Measurements from ENCODE around the gene BUD31.

Gene BUD31

DNA sequence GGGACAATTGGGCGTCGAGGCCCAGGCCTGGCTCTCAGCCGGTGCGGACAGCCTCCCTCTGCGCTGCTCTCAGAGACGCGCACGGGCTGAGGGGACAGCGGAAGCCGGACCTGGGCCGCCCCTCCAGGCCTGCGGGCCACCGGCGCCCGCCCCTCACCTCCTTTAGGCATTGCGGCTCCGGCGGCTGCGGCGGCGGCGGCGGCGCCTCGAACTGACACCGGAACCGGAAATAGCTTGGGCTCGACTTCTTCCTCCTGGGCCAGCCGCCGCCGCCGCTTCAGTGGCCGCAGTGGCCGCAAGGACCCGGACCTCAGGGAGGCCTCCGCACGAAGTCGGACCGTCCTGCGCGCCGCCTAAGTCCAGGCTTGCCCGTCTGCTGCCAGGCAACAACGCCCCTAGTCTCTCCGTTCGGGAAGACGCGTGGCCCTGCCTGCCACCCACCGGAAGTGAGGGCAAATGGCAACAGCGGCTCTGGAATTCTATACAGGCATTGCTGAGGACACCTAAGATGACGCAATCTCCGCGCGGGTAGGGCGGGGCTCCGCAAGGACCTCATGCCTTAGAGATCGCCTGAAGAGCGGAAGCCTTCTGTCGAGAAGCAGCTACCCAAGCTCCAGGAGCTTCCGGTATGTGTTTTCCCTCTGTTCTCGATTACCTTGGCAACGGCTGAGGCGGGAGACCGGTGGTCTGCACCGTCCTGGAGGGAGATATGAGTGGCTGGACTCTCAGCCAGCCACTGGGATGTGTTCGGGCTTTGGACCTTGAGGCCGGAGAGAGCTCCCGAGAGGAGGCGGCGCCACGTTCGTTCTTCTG, at the start of gene BUD31, which contains the start of gene PDAP1:
BUD31 (plus strand) TSS at position 591 of the 813 bp plus-strand sequence. CDS start 2,124 bp downstream, outside the sequence.
PDAP1 (minus strand) TSS at position 219 of the 813 bp plus-strand sequence; CDS start at position 170, 49 bp downstream.
- TF ChIP-seq GATA3 (IDR thresholded peaks at IDR 0.05; ENCODE audit: low read depth, low read length) = no peak

DNA sequence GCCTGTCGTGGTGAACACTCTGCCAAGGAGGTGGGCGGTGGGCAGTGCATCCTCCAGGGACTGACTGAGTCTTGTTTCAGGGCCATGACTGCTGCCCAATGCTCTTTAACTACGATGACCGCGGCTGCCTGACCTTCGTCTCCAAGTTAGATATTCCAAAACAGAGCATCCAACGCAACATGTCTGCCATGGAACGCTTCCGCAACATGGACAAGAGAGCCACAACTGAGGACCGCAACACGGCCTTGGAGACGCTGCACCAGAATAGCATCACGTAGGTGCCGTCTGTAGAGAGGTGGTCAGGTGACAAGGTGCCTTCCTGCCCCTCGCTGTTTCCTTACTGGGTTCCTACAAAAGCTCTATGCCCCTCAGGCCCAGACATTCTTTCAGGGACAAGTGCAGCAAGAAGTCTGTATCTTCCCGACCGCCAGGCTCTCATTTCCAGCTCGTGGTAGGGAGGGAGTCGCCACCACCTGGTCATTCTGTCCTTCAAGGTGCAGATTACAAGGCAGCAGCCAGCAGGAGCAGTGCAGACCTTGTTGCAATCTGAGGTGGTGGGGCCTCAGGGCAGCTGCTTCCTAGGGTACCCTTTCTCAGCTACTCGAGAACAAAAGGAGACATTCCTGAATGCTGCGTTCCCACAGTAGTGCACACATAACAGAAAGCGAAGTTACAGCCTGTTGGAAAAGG, 49.2 kb upstream of the BUD31 start:
- TF ChIP-seq GATA2 (IDR thresholded peaks at IDR 0.05; ENCODE audit: low read depth, low read length) = no peak
- TF ChIP-seq GATA3 (IDR thresholded peaks at IDR 0.05; ENCODE audit: low read depth, low read length) = no peak

DNA sequence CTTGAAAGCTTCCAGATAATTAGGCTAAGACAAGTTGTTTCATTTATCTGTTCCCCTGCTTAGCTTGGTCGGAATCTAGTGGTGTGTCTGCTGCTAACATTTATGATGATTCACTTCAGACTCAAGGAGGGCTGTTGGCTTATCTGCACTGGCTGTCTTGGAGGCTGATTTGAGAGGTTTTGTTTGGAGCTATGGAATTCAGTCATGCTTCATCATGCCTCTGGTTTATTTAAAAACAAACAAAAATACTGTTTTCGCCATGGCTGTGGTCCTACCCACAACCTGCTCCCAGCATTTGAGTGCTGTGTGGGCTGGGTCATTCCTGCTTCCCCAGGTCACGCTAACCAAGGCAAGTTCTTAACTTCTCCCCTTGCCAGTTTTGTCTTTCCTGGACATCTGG, 46.0 kb upstream of the BUD31 start:
- no peak for TF ChIP-seq GATA3 (IDR thresholded peaks at IDR 0.05; ENCODE audit: low read depth, low read length)
- TF ChIP-seq GATA2 (IDR thresholded peaks at IDR 0.05; ENCODE audit: low read depth, low read length) = no peak

DNA sequence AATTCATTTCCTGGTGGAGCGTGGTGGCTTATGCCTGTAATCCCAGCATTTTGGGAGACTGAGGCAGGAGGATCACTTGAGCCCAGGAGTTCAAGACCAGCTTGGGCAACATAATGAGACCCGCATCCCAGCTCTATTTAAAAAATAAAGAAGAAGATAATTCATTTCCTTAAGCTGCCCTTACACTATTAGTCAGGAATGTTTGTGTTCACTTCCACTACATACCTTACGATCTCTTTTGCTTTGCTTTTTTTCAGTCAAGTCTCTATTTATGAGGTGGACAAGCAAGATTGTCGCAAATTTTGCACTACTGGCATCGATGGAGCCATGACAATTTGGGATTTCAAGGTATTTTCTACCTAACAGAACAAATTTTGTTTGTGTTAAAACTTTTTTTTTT, 45.5 kb upstream of the BUD31 start:
- TF ChIP-seq GATA2 (IDR thresholded peaks at IDR 0.05; ENCODE audit: low read depth, low read length) (no peak), GATA3 (IDR thresholded peaks at IDR 0.05; ENCODE audit: low read depth, low read length) (no peak)

DNA sequence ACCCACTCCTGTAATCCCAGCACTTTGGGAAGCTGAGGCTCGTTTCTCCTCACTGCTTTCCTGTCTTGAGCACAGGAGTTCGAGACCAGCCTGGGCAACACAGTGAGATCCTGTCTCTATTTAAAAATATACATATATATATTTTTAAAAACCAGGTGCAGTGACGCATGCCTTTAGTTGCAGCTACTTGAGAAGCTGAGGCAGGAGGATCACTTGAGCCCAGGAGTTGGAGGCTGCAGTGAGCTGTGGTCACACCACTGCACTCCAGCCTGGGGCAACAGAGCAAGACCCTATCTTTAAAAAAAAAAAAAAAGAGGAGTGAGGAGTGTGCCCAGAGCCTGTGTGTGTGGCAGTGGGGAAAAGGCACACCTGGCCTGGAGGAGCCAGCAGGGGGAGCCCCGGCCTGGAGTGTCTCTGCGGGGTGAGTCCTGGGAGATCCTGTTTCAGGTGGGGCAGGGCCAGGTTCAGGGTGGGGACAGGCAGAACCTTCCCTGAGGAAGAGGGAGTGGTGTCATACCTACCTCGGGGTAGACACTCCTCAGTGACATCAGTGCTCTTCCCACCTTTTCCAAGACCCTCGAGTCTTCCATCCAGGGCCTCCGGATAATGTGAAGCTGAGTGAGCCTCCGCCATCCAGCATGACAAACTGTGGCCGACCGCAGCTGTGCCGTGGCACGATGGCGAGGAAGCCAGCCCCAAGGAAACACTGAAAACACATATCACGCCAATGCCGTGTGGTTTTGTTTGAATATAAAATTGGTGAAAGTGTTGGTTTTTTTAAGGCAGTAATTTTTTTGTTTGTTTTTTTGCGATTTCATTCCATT, 43.2 kb upstream of the BUD31 start:
- TF ChIP-seq GATA3 (IDR thresholded peaks at IDR 0.05; ENCODE audit: low read depth, low read length) = no peak
- no peak for TF ChIP-seq GATA2 (IDR thresholded peaks at IDR 0.05; ENCODE audit: low read depth, low read length)

DNA sequence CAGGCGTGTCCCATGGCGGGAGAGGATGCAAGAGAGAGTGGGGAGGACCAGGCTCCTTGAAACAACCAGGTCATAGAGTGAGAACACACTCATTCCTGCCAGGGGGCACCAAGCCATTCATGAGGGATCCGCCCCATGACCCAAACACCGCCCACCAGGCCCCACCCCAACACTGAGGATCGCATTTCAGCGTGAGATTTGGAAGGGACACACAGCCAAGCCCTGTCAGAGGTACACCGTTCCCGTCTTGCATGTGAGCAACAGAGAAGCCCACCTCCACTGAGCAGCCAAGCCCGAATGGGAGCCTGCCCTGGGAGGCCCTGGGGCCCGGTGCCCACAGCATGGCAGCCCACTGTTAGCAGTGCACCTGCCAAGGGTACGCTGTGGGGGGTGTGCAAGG, 42.1 kb upstream of the BUD31 start:
- no peak for TF ChIP-seq GATA3 (IDR thresholded peaks at IDR 0.05; ENCODE audit: low read depth, low read length)
- no peak for TF ChIP-seq GATA2 (IDR thresholded peaks at IDR 0.05; ENCODE audit: low read depth, low read length)

DNA sequence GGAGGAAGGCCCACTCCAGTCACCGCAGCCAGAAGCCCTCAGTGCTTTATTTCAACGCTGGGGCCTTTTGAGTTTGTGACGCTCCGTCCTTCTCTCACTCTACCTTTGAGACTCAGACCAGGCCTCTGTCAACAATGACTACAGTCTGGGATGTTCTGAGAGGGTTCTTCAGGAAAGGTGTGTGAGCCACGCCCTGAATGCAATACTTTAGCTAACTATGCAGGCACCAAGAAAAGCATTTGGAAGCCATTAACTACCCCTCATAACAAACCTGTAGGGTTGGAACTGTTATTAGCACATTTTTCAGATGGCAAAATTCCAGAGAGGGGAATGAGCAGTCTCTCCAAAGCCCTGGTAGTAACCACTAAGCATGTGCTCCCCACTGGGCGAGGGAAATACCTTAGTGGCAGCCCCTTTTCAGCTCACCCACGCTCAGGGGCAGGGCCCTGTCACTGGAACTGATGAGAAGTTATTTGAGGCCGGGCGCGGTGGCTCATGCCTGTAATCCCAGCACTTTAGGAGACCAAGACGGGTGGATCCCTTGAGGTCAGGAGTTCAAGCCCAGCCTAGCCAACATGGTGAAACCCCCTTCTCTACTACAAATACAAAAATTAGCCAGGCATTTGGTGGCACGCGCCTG, 39.9 kb upstream of the BUD31 start:
- TF ChIP-seq GATA2 (IDR thresholded peaks at IDR 0.05; ENCODE audit: low read depth, low read length) (no peak), GATA3 (IDR thresholded peaks at IDR 0.05; ENCODE audit: low read depth, low read length) (no peak)

DNA sequence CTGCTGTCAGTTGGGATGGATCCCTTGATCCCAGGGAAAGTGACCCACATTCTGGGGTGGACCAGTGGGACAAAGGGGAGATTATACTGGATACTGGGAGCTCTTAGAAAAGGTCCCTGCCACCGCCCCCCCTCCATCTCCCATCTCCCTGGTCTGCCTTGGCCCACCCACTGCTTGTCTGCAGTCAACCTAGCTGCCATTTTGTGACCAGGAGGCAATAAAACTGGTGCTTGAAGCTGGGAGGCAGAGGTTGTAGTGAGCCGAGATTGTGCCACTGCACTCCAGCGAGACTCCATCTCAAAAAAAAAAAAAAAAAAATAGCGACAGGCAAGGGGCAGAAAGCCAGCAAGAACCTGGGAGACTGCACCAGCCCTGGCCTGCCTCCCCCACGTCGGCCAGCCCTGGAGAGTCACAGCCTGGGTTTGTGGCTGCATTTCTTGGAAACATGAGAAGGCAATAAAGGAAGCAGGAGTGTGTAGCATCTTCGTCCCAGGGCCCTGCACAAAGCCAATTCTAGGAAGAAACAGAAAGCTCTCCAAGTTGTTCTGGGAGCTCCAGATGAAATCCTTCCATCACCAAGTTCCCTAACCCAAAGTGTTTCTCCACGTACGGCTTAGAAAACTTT, 38.9 kb upstream of the BUD31 start:
- TF ChIP-seq GATA3 (IDR thresholded peaks at IDR 0.05; ENCODE audit: low read depth, low read length) (no peak), GATA2 (IDR thresholded peaks at IDR 0.05; ENCODE audit: low read depth, low read length) (no peak)

DNA sequence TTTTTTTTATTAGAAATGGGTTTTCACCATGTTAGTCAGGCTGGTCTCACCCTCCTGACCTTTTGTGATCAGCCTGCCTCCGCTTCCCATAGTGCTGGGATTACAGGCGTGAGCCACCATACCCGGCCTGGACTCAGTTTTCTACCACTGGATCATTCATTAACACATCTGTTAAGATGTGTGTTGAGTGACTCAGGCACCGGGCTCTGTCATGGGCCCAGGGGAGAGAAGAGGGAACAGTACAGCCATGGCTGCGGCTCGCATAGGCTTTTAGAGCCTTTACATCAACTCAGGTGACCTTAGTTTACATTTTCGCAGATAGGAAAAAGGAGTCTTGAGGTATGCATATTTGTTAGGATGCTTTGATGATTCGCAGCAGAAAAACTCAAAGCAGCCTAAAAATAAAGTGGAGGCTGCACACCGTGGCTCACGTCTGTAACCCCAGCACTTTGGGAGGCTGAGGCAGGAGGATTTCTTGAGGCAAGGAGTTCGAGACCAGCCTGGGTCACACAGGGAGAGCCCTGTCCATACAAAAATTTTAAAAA, 37.3 kb upstream of the BUD31 start:
- no peak for TF ChIP-seq GATA3 (IDR thresholded peaks at IDR 0.05; ENCODE audit: low read depth, low read length)
- no peak for TF ChIP-seq GATA2 (IDR thresholded peaks at IDR 0.05; ENCODE audit: low read depth, low read length)

DNA sequence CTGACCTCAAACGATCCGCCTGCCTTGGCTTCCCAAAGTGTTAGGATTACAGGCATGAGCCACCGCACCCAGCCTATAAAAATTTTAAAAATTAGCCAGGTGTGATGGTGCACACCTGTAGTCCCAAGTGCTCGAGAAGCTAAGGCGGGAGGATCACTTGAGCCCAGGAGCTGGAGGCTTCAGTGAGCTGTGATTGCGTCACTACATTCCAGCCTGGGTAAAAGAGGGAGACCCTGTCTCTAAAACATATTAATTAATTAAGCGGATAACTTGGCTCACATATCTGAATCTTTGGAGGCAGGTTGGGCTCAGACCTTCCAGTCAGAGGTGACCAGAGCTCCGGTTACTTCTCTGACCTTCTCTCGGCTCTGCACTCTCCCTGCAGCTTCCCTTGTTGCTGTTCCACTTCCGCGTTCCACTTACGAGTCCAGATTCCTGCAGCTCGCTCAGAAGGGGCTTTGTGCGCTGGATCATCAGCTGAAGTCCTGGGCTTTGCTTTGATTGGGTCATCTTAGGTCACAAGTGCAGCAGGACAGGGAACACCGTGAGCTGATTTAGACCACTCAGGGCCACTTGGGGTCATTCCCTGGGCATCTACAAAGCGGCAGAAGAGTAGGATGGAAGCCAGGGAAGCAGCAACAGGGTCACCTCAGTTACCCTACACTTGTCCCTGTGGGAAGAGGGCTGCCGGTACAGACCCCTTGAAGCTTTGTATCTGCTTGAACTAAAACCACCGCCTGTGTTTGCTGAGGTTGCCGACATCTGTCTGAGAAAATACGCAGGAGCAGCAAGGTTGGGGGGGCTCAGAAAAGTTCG, 36.3 kb upstream of the BUD31 start:
- TF ChIP-seq GATA3 (IDR thresholded peaks at IDR 0.05; ENCODE audit: low read depth, low read length) (no peak), GATA2 (IDR thresholded peaks at IDR 0.05; ENCODE audit: low read depth, low read length) (no peak)

DNA sequence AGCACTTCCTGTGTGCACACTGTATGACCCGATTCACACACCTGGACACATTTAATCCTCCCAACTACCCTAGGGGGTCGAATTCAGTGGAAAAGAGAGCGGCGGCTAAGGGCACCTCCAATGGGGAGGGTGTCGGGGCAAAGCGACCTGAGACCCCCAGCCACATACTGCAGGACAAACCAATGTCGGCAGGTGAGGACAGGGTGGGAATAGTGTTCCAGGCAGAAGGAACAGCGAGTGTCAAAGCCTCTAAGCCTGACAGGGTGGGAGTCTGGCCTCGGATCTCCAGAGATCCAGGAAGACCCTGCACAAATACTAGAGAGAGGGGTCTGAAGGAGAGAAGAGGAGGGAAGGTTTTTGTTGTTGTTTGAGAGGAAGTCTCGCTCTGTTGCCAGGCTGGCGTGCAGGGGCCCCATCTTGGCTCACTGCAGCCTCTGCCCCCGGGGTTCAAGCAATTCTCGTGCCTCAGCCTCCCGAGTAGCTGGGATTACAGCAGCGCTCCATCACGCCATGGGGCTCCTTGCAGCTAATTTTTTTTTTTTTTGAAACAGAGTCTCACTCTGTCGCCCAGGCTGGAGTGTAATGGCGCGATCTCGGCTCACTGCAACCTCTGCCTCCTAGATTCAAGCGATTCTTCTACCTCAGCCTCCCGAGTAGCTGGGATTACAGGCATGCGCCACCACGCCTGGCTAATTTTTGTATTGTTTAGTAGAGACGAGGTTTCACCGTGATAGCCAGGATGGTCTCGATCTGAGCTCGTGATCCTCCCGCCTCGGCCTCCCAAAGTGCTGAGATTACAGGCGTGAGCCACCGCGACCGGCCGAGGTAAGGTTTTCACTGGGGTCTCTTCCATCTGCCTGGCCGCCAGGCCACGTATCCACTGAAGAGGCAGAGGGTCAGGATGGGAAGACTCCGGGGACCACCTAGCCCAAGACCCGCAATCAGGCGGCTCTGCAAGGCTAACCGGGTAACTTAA, 35.4 kb upstream of the BUD31 start:
- TF ChIP-seq GATA2 (IDR thresholded peaks at IDR 0.05; ENCODE audit: low read depth, low read length) (no peak), GATA3 (IDR thresholded peaks at IDR 0.05; ENCODE audit: low read depth, low read length) (no peak)

Measured in SH-SY5Y (cell line).